ENCODE results near the gene LRP1. TPM values are rescaled to one million over a fixed set of nuclear protein-coding genes. Genes with fewer than 3 reads are reported as not detected.

Gene LRP1
- total RNA-seq, 2 experiments from 2014 or later: 6.6 to 8.5 TPM

GRCh38 chr12:57237932-57238853 is 109.9 kb downstream of the LRP1 start:
- CTCF ChIA-PET: interaction anchor here (0.6 to 10.7 kb wide), 14 partner anchors 10 to 469 kb away, joined by 3 to 225 read pairs (median 4); partner anchors contain the start of genes LRP1, NXPH4, SHMT2 and STAT6
- H3K4me3 ChIP-seq (ENCODE audit: low read length): peak overlapping the region; percentile 82
- Mint-ChIP-seq H3K27me3 (peaks cover 71% of the 10 kb centered on the region), H3K36me3 (ENCODE audit: low read depth) (peaks cover 17% of the 10 kb centered on the region), H3K4me1 (ENCODE audit: low read depth) (peaks cover 85% of the 10 kb centered on the region), H3K27ac (no peak overlapping the region), H3K4me3 (peak overlapping the region; percentile 96), H3K9me3 (no peaks in the 10 kb centered on the region)
- ATAC-seq (ENCODE audit: poor library complexity) (no peak), DNase-seq (peak in 3 of 14 experiments; percentile 55 to 65 (median 62))
- TF ChIP-seq CTCF (IDR thresholded peaks at IDR 0.05): no peak
- H3K36me3 ChIP-seq (ENCODE audit: insufficient read depth, low read length): peaks cover 16% of the 10 kb centered on the region
- H3K27me3 ChIP-seq (ENCODE audit: control insufficient read depth in 1 of 2, insufficient read depth in 2 of 2, low read length in 2 of 2): peaks cover 58 to 60% of the 10 kb centered on the region in 2 experiments
- POLR2A ChIA-PET: interaction anchor here (0.6 to 3.6 kb wide), 5 partner anchors 8 to 25 kb away, joined by 3 to 48 read pairs (median 13); partner anchors contain the start of gene SHMT2
- peaks cover 87% of the 10 kb centered on the region for H3K4me1 ChIP-seq (ENCODE audit: insufficient read depth, low read length)
- intact Hi-C loops (cut with DNase I, micrococcal nuclease): loop anchor here in 1 of 2 experiments (2.0 to 5.0 kb wide), 2 partner anchors 13 to 111 kb away; partner anchors contain the start of gene LRP1
- H3K27ac ChIP-seq (ENCODE audit: low read depth in 1 of 2, low read length in 2 of 2): no peak overlapping the region
- H3K9me3 ChIP-seq (ENCODE audit: control insufficient read depth in 1 of 2, insufficient read depth in 1 of 2, low read length in 2 of 2): peaks cover 0 to 27% of the 10 kb centered on the region in 2 experiments

- peak; percentile 100 for TF ChIP-seq CTCF (IDR thresholded peaks at IDR 0.05)
Observed at GRCh38 chr12:57238854-57239554, 110.7 kb downstream of the LRP1 start.

More at GRCh38 chr12:57238854-57239554, 110.7 kb downstream of the LRP1 start:
- peaks cover 0 to 27% of the 10 kb centered on the region in 2 experiments for H3K9me3 ChIP-seq (ENCODE audit: control insufficient read depth in 1 of 2, insufficient read depth in 1 of 2, low read length in 2 of 2)
- H3K27ac Mint-ChIP-seq: peak overlapping the region; percentile 68
- peaks cover 90% of the 10 kb centered on the region for H3K4me1 Mint-ChIP-seq (ENCODE audit: low read depth)
- CTCF ChIA-PET: interaction anchor here (0.6 to 10.7 kb wide), 16 partner anchors 11 to 468 kb away, joined by 3 to 225 read pairs (median 4); partner anchors contain the start of genes LRP1, NXPH4, OS9 and SHMT2
- intact Hi-C loops (cut with DNase I, micrococcal nuclease): loop anchor here (1.0 to 5.0 kb wide), 5 partner anchors 10 to 112 kb away; partner anchors contain the start of genes LRP1 (in 1 of the 2) and SHMT2 (in 1 of the 2)
- peaks cover 79% of the 10 kb centered on the region for H3K27me3 Mint-ChIP-seq
- ATAC-seq (ENCODE audit: poor library complexity) (peak; percentile 59), DNase-seq (peak; percentile 74 to 95 (median 82))
- H3K27ac ChIP-seq (ENCODE audit: low read depth in 1 of 2, low read length in 2 of 2): no peak overlapping the region
- peaks cover 62 to 63% of the 10 kb centered on the region in 2 experiments for H3K27me3 ChIP-seq (ENCODE audit: control insufficient read depth in 1 of 2, insufficient read depth in 2 of 2, low read length in 2 of 2)
- H3K4me3 ChIP-seq (ENCODE audit: low read length): peak overlapping the region; percentile 82
- peaks cover 9% of the 10 kb centered on the region for H3K36me3 Mint-ChIP-seq (ENCODE audit: low read depth)
- H3K4me1 ChIP-seq (ENCODE audit: insufficient read depth, low read length): peaks cover 94% of the 10 kb centered on the region
- H3K4me3 Mint-ChIP-seq: peak overlapping the region; percentile 96
- POLR2A ChIA-PET: interaction anchor here (1.3 to 3.6 kb wide), 5 partner anchors 9 to 25 kb away, joined by 6 to 48 read pairs (median 13); partner anchors contain the start of gene SHMT2
- peaks cover 8% of the 10 kb centered on the region for H3K36me3 ChIP-seq (ENCODE audit: insufficient read depth, low read length)
- H3K9me3 Mint-ChIP-seq: no peaks in the 10 kb centered on the region

All from CD4-positive, alpha-beta T cell (primary cell).